Panc1 (cell line): Measurements from ENCODE around the gene VAPA. TPM values are rescaled to one million over a fixed set of nuclear protein-coding genes. Genes with fewer than 3 reads are reported as not detected.
"Not testable (repeated sequence)": the region's sequence is repeated elsewhere in the genome, so short reads cannot be mapped to it uniquely, and the experiment has no call there.

ENCODE experiments used
- ATAC-seq: fragments of 200-7000 bp; cut with Tn5 transposase; 2 replicates; pipeline ENCODE4 v1.9.1; 2020; ENCODE audit warnings: mild to moderate bottlenecking, moderate library complexity
- BruUV-seq: library from RNA; stranded (reverse); fragments of 400-500 nt; replicated peaks from 2 replicates; lab custom pipeline; 2021; lab: Mats Ljungman, UMichigan
- CTCF ChIA-PET: fragments of 300-600 bp; sonication (Branson Sonifier 250); formaldehyde crosslinking; loops from one replicate; lab custom pipeline; 2022; ENCODE audit warnings: antibody characterized with exemption; lab: Charles Lee
- POLR2A ChIA-PET: fragments of 300-600 bp; sonication (Branson Sonifier 250); formaldehyde crosslinking; loops from one replicate; lab custom pipeline; 2022; ENCODE audit warnings: antibody characterized with exemption; lab: Charles Lee
- DNase-seq: peaks from one replicate; pipeline ENCODE4 v3.0.0-alpha.2; 2010; ENCODE audit warnings: low read depth, low spot score
- H3K27ac ChIP-seq: 2 replicates; pipeline ENCODE4 v1.5.1; 2011; ENCODE audit warnings: mild to moderate bottlenecking, low read length, inconsistent platforms
- H3K27me3 ChIP-seq: fragments of 200-500 bp; sonication (Bioruptor generic); 2 replicates; pipeline ENCODE4 v1.6.0; 2014; ENCODE audit warnings: low read length, inconsistent platforms; ENCODE audit not compliant: control insufficient read depth, insufficient read depth
- H3K36me3 ChIP-seq: fragments of 200-500 bp; sonication (Bioruptor generic); 2 replicates; pipeline ENCODE4 v1.5.1; 2014; ENCODE audit warnings: inconsistent platforms, mild to moderate bottlenecking, low read length, moderate library complexity; ENCODE audit not compliant: control insufficient read depth, insufficient read depth
- H3K4me1 ChIP-seq: 2 replicates; pipeline ENCODE4 v1.5.1; 2011; ENCODE audit warnings: inconsistent platforms, mild to moderate bottlenecking, low read length, moderate library complexity; ENCODE audit not compliant: control insufficient read depth, insufficient read depth
- H3K4me3 ChIP-seq, 2 experiments: 2 replicates each; pipeline ENCODE4 v1.5.1; 2011 to 2012; ENCODE audit warnings: low read depth in 2 of 2, low read length in 2 of 2, mild to moderate bottlenecking in 2 of 2, inconsistent platforms in 1 of 2, moderate library complexity in 1 of 2
- H3K9me3 ChIP-seq: fragments of 200-500 bp; sonication (Bioruptor generic); 2 replicates; pipeline ENCODE4 v1.5.1; 2014; ENCODE audit warnings: low read depth, mild to moderate bottlenecking, inconsistent platforms, low read length, moderate library complexity; ENCODE audit not compliant: control insufficient read depth, insufficient read depth
- POLR2AphosphoS5 ChIP-seq: IDR thresholded peaks from 2 replicates; pipeline ENCODE4 v1.6.1; 2012; ENCODE audit warnings: mild to moderate bottlenecking, low read depth, low read length, moderate library complexity
- SIN3A ChIP-seq: IDR thresholded peaks from 2 replicates; pipeline ENCODE4 v1.6.1; 2012; ENCODE audit warnings: low read depth, mild to moderate bottlenecking, low read length, moderate library complexity, borderline replicate concordance; ENCODE audit not compliant: insufficient read depth
- TCF7L2 ChIP-seq: IDR thresholded peaks from 2 replicates; pipeline ENCODE4 v1.6.1; 2011; ENCODE audit warnings: mild to moderate bottlenecking, low read depth, low read length, inconsistent platforms
- in situ Hi-C: cut with HindIII; loops from 2 replicates; pipeline ENCODE4 v1.10.0; 2016; ENCODE audit warnings: low sequenced_read_pairs, low pct_unique_long_range_greater_than_20kb
- intact Hi-C: fragments of 100-400 bp; cut with micrococcal nuclease; formaldehyde crosslinking; loops from one replicate; pipeline ENCODE4 v1.10.0; 2022; ENCODE audit not compliant: unreplicated experiment
- total RNA-seq: library from RNA; stranded (reverse); gene quantifications from one replicate; pipeline ENCODE4 v1.2.1, GENCODE V29; 2021; ENCODE audit not compliant: unreplicated experiment
- TF ChIP-seq, protein P1 (sequence below): fragments of 450-650 bp; IDR thresholded peaks from 2 replicates; pipeline ENCODE4 v1.5.1; 2017; ENCODE audit warnings: mild to moderate bottlenecking
- TF ChIP-seq, protein P2 (sequence below), 2 experiments: IDR thresholded peaks; 2 replicates each; pipeline ENCODE4 v1.6.1; 2011 to 2012; ENCODE audit warnings: low read depth in 2 of 2, control low read depth in 1 of 2, low read length in 1 of 2, mild to moderate bottlenecking in 1 of 2, moderate library complexity in 1 of 2; ENCODE audit not compliant: insufficient read depth in 1 of 2

VAPA gene
- total RNA-seq, 1 experiment from 2014 or later, result 228 TPM

DNA sequence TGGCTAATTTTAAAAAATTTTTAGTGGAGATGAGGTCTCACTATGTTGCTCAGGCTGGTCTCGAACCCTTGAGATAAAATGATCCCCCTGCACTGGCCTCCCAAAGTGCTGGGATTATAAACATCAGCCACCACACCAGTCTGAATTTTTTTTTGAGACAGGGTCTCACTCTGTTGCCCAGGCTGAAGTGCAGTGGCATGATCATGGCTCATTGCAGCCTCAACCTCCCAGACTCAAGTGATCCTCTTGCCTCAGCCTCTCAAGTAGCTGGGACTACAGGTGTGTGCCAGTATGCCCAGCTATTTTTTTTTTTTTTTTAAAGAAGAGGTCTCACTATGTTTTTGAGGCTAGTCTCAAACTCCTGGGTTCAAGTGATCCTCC, 14.3 kb upstream of the VAPA start:
- H3K4me3 ChIP-seq, CTCF ChIA-PET, H3K4me1 ChIP-seq, ATAC-seq, H3K9me3 ChIP-seq, H3K36me3 ChIP-seq, H3K27ac ChIP-seq, H3K27me3 ChIP-seq, in situ Hi-C loops, BruUV-seq, intact Hi-C loops, DNase-seq: not testable (repeated sequence)
- POLR2A ChIA-PET, result interaction anchor here (0.6 to 0.7 kb wide), 2 partner anchors 9 to 11 kb away, joined by 4 to 5 read pairs; no protein-coding TSS in a partner anchor

DNA sequence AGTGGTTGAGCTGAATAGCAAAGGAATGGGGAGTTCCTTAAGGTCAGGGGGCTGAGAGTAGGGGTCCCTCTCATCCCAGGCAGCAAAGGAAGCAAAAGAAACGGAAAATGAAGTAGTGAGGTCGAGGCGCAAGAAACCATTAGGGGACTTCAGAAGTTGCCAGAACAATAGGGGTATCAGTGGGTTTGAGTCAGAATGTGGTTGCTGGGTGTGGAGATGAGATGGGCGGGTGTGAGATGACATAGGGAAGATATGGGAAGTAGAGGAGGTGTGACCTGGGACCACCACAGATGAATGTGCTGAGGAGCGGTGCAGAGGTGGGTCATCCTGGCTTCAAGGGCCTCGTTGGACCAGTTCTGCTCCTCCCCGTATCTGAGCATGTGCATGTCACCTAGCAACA, 13.1 kb upstream of the VAPA start:
- DNase-seq, result no peak
- TF ChIP-seq, protein P1, sequence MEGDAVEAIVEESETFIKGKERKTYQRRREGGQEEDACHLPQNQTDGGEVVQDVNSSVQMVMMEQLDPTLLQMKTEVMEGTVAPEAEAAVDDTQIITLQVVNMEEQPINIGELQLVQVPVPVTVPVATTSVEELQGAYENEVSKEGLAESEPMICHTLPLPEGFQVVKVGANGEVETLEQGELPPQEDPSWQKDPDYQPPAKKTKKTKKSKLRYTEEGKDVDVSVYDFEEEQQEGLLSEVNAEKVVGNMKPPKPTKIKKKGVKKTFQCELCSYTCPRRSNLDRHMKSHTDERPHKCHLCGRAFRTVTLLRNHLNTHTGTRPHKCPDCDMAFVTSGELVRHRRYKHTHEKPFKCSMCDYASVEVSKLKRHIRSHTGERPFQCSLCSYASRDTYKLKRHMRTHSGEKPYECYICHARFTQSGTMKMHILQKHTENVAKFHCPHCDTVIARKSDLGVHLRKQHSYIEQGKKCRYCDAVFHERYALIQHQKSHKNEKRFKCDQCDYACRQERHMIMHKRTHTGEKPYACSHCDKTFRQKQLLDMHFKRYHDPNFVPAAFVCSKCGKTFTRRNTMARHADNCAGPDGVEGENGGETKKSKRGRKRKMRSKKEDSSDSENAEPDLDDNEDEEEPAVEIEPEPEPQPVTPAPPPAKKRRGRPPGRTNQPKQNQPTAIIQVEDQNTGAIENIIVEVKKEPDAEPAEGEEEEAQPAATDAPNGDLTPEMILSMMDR, result no peak
- TF ChIP-seq TCF7L2, result no peak
- no peak for TF ChIP-seq SIN3A
- TF ChIP-seq POLR2AphosphoS5, result no peak
- TF ChIP-seq, protein P2, sequence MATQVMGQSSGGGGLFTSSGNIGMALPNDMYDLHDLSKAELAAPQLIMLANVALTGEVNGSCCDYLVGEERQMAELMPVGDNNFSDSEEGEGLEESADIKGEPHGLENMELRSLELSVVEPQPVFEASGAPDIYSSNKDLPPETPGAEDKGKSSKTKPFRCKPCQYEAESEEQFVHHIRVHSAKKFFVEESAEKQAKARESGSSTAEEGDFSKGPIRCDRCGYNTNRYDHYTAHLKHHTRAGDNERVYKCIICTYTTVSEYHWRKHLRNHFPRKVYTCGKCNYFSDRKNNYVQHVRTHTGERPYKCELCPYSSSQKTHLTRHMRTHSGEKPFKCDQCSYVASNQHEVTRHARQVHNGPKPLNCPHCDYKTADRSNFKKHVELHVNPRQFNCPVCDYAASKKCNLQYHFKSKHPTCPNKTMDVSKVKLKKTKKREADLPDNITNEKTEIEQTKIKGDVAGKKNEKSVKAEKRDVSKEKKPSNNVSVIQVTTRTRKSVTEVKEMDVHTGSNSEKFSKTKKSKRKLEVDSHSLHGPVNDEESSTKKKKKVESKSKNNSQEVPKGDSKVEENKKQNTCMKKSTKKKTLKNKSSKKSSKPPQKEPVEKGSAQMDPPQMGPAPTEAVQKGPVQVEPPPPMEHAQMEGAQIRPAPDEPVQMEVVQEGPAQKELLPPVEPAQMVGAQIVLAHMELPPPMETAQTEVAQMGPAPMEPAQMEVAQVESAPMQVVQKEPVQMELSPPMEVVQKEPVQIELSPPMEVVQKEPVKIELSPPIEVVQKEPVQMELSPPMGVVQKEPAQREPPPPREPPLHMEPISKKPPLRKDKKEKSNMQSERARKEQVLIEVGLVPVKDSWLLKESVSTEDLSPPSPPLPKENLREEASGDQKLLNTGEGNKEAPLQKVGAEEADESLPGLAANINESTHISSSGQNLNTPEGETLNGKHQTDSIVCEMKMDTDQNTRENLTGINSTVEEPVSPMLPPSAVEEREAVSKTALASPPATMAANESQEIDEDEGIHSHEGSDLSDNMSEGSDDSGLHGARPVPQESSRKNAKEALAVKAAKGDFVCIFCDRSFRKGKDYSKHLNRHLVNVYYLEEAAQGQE (IDR thresholded peaks at IDR 0.05; ENCODE audit: insufficient read depth in 1 of 2, low read depth in 2 of 2, low read length in 1 of 2), result no peak
- ATAC-seq, result no peak
- Histone ChIP-seq H3K4me3 (no peak overlapping the region), H3K36me3 (no peaks in the 10 kb centered on the region), H3K9me3 (no peaks in the 10 kb centered on the region), H3K27ac (no peak overlapping the region), H3K27me3 (no peaks in the 10 kb centered on the region), H3K4me1 (peaks cover 8% of the 10 kb centered on the region)
- BruUV-seq, result no TSS peak
- intact Hi-C loops (no loop called here), in situ Hi-C loops (no loop called here)
- CTCF ChIA-PET, result no interaction called here
- POLR2A ChIA-PET, result no interaction called here

DNA sequence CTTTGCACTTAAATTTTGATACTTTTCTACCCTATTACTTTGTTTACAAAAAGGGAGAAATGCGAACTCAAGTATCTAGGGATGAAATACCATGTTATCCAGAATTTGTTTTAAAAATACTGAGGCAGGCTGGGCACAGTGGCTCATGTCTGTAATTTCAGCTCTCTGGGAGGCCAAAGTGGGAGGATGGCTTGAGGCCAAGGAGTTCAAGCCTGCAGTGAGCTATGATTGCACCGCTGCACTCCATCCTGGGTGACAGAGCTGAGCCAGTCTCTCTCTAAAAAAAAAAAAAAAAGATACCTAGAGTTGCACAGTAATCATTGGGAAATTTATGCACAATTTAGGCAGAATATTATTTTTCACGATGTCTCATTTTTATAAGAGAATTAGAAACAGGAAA, 12.4 kb upstream of the VAPA start:
- H3K27me3 ChIP-seq, result no peaks in the 10 kb centered on the region
- intact Hi-C loops (no loop called here), in situ Hi-C loops (no loop called here)
- no peaks in the 10 kb centered on the region for H3K36me3 ChIP-seq
- DNase-seq (no peak), ATAC-seq (no peak)
- BruUV-seq, result no TSS peak
- no peak overlapping the region for H3K27ac ChIP-seq
- ChIA-PET POLR2A (no interaction called here), CTCF (no interaction called here)
- H3K4me3 ChIP-seq, result no peak overlapping the region
- H3K9me3 ChIP-seq, result no peaks in the 10 kb centered on the region
- TF ChIP-seq SIN3A (no peak), POLR2AphosphoS5 (no peak), TCF7L2 (no peak)
- TF ChIP-seq, protein P2 (IDR thresholded peaks at IDR 0.05; ENCODE audit: insufficient read depth in 1 of 2, low read depth in 2 of 2, low read length in 1 of 2), result no peak
- TF ChIP-seq, protein P1, result no peak
- H3K4me1 ChIP-seq, result peaks cover 8% of the 10 kb centered on the region

DNA sequence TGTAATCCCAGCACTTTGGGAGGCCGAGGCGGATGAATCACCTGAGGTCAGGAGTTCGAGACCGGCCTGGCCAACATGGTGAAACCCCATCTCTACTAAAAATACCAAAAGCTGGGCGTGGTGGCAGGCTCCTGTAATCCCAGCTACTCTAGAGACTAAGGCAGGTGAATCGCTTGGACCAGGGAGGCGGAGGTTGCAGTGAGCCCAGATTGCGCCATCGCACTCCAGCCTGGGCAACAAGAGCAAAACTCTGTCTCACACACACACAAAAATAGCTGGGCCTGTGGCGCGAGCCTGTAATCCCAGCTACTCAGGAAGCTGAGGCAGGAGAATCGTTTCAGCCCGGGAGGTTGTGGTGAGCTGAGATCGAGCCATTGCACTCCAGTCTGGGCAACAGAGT, 11.6 kb upstream of the VAPA start:
- ATAC-seq, intact Hi-C loops, POLR2A ChIA-PET, DNase-seq, H3K9me3 ChIP-seq, H3K36me3 ChIP-seq, H3K4me1 ChIP-seq, in situ Hi-C loops, H3K27me3 ChIP-seq, H3K4me3 ChIP-seq, BruUV-seq, CTCF ChIA-PET, H3K27ac ChIP-seq: not testable (repeated sequence)
